Naive thymus-derived CD8-positive, alpha-beta T cell (primary cell): ENCODE data around the gene TMTC4. TPM values are rescaled to one million over a fixed set of nuclear protein-coding genes. Genes with fewer than 3 reads are reported as not detected.

Experiments used
- ATAC-seq, 2 donors: fragments of 150-1000 bp; cut with Tn5 transposase in 1 of 2; sonication (Bioruptor Pico), chemical (Tn5 transposase) in 1 of 2; 1 replicate in 1 of 2; 2 replicates in 1 of 2; pipeline ENCODE4 v1.10.0; 2021; ENCODE audit warnings: mild to moderate bottlenecking in 2 of 2, moderate library complexity in 2 of 2
- POLR2A ChIA-PET: fragments of 350-600 bp; sonication (Branson Sonifier 250); formaldehyde crosslinking; loops from one replicate; lab custom pipeline; 2021; ENCODE audit warnings: antibody characterized with exemption; lab: Charles Lee
- DNase-seq, 10 donors: peaks; one replicate each; pipeline versions ENCODE4 v3.0.0 to v3.0.0-alpha.2; 2020 to 2022
- H3K27ac Mint-ChIP-seq, 10 donors: one replicate each; pipeline ENCODE4 v1.8.0; 2020 to 2022; ENCODE audit warnings: mild to moderate bottlenecking in 10 of 10, mixed read lengths in 10 of 10, moderate library complexity in 4 of 10, inconsistent platforms in 1 of 10
- H3K27me3 Mint-ChIP-seq, 5 donors: one replicate each; pipeline ENCODE4 v1.8.0; 2021 to 2022; ENCODE audit warnings: mixed read lengths in 5 of 5
- H3K36me3 Mint-ChIP-seq, 3 donors: one replicate each; pipeline ENCODE4 v1.8.0; 2020 to 2022; ENCODE audit warnings: mixed read lengths in 3 of 3, mild to moderate bottlenecking in 2 of 3, inconsistent platforms in 1 of 3
- H3K4me1 Mint-ChIP-seq, 4 donors: one replicate each; pipeline ENCODE4 v1.8.0; 2021 to 2022; ENCODE audit warnings: mixed read lengths in 4 of 4
- H3K4me3 Mint-ChIP-seq, 10 donors: one replicate each; pipeline ENCODE4 v1.8.0; 2020 to 2022; ENCODE audit warnings: mild to moderate bottlenecking in 10 of 10, mixed read lengths in 10 of 10, moderate library complexity in 6 of 10, inconsistent platforms in 1 of 10
- H3K9me3 Mint-ChIP-seq, 9 donors: one replicate each; pipeline ENCODE4 v1.8.0; 2020 to 2022; ENCODE audit warnings: mixed read lengths in 9 of 9, mild to moderate bottlenecking in 3 of 9, inconsistent platforms in 1 of 9, moderate library complexity in 1 of 9
- polyA plus RNA-seq, 3 donors: library from polyadenylated mRNA; unstranded; fragments of 300-500 nt; fragmentation: Illumina TruSeq; gene quantifications; one replicate each; pipeline ENCODE4 v1.2.3, GENCODE V29; 2021
- total RNA-seq, 8 experiments: library from RNA in 2 of 8; stranded (reverse) in 2 of 8; gene quantifications; one replicate each; pipeline ENCODE4 v1.2.3 and lab custom pipeline; 2021 to 2026

The TMTC4 gene
- total and polyA plus RNA-seq, 5 experiments from 2014 or later: 1.4 to 32.6 (median 2.5) TPM

DNA sequence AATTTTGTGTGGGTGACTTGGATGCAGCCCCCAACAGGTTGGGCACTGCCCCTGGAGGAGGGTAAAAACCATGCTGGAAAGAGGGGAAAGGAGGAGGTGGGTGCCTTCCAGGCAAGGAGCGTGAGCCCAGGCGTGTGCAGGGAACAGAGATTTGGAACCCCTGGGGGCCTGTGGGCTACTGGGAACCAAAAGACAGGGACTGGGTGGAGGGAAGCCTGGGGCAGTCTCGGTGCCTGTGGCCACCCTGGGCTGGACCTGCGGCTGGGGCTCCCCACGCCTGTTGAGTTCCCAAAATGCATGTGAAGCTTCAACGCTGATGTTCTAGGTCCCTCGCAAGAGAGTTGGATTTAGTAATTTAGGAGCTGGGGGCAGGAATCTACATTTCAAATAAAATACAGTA is 110.8 kb downstream of the TMTC4 start:
- Mint-ChIP-seq H3K4me1 (peaks cover 0 to 12% (median 6%) of the 10 kb centered on the region in 4 donors), H3K4me3 (no peak overlapping the region), H3K27me3 (no peaks in the 10 kb centered on the region), H3K27ac (no peak overlapping the region), H3K36me3 (peaks cover 4 to 6% (median 5%) of the 10 kb centered on the region in 3 donors), H3K9me3 (peaks cover 0 to 2% (median 0%) of the 10 kb centered on the region in 9 donors)
- DNase-seq (no peak), ATAC-seq (no peak)
- POLR2A ChIA-PET: no interaction called here

DNA sequence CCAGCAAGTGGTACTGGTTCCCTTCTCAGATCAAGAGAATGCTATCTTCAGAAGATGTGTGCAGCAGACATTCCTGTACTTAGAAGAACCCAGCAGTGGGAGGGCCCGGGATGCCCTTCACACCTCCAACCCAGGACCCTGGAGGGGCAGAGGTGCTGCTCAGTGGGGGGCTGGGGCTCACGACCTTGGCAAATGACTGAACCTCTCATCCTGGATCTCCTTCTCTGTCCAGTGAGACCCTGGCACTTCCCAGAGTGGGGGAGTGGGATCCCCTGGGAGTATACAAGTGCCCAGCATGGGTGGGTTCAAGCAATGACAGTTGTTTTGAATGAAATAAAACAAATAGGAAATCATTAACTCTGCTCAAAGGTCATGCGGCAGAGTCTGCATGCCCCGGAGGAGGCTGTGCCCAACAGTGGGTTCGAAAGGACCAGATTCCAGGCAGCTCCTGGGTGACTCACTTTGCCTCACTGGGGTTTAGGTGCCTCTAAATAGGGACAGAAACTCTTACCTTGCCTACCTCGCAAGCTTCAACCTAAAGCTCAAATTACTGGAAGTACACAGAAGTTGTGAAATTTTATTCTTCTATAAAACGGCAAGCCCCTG is 112.9 kb downstream of the TMTC4 start:
- peaks cover 0 to 9% (median 4%) of the 10 kb centered on the region in 4 donors for H3K4me1 Mint-ChIP-seq
- H3K27me3 Mint-ChIP-seq: no peaks in the 10 kb centered on the region
- POLR2A ChIA-PET: no interaction called here
- H3K27ac Mint-ChIP-seq: no peak overlapping the region
- H3K9me3 Mint-ChIP-seq: peaks cover 0 to 2% (median 0%) of the 10 kb centered on the region in 9 donors
- DNase-seq: no peak
- H3K4me3 Mint-ChIP-seq: no peak overlapping the region
- no peak for ATAC-seq
- peaks cover 0 to 6% (median 5%) of the 10 kb centered on the region in 3 donors for H3K36me3 Mint-ChIP-seq

DNA sequence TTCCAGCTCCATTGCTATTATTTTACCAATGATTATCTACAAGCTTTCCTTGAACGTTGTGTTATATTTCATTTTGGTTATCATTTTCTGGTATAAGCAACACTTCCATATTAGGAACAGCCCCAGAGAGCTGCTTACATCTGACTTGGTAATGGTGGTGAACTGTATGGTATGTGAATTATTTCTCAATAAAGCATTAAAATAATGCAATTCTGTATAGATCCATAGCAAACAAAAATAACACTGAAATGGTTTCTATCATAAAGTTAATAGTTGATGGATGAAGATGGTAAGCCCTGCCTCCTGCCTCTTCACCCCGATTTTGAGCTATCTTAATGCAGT is 113.5 kb downstream of the TMTC4 start:
- DNase-seq (no peak), ATAC-seq (no peak)
- H3K9me3 Mint-ChIP-seq: no peaks in the 10 kb centered on the region
- H3K27me3 Mint-ChIP-seq: no peaks in the 10 kb centered on the region
- H3K4me3 Mint-ChIP-seq: no peak overlapping the region
- POLR2A ChIA-PET: no interaction called here
- peaks cover 0 to 4% (median 4%) of the 10 kb centered on the region in 3 donors for H3K36me3 Mint-ChIP-seq
- peaks cover 0 to 9% (median 3%) of the 10 kb centered on the region in 4 donors for H3K4me1 Mint-ChIP-seq
- no peak overlapping the region for H3K27ac Mint-ChIP-seq

DNA sequence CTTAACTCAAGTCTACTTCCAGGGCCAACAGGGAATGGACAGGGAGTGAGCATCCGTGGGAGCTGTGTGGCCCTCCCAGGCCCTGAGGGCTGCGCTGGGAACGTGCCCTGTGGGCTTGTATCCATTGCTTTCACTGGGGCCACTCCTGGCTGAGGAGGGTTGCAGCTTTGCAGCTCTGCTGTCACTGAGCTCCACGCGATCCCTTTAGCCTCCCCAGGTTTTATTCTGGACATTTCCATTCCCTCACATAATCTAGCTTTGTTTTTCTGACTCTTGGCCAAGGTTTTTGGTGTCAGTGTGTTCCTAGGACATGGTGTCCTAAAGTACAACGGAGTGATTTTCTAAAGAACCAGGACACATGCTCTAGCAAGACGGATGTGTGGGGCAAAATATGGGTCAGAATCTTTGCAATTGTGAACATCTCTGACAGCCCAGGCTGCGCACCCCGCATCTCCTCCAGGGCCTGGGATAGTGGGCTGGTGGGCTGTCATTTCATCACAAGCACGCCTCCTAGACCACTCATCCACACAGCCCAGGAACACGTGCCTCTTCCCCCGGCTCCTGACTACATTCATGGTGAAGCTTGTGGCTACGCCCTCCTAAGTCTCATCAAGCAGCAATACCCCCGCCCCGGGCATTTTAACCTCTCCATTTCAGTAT is 114.0 kb downstream of the TMTC4 start:
- no peaks in the 10 kb centered on the region for H3K9me3 Mint-ChIP-seq
- no peaks in the 10 kb centered on the region for H3K27me3 Mint-ChIP-seq
- peaks cover 0 to 5% (median 4%) of the 10 kb centered on the region in 3 donors for H3K36me3 Mint-ChIP-seq
- DNase-seq (no peak), ATAC-seq (no peak)
- POLR2A ChIA-PET: no interaction called here
- H3K4me1 Mint-ChIP-seq: peaks cover 0 to 8% (median 3%) of the 10 kb centered on the region in 4 donors
- H3K27ac Mint-ChIP-seq: no peak overlapping the region
- H3K4me3 Mint-ChIP-seq: no peak overlapping the region

DNA sequence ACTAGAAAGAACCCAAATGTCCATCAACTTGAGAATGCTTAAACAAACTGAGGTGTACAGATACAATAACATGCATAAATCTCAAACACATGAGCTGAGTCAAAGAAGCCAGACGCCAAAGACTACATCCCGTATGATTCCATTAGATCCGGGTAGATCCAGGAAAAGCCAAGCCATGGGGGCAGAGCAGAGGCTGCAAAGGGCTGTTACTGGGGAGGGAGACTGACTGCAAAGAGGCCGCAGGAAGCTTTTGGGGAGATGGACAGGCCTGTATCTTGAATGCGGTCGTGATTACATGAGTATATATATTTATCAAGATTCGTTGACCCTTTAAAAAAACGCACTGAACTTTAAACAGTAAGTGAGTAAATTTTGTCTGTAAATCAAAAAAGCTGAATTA is 114.7 kb downstream of the TMTC4 start:
- H3K4me3 Mint-ChIP-seq: no peak overlapping the region

More for the DNA sequence above, 114.7 kb downstream of the TMTC4 start:
- Mint-ChIP-seq H3K4me1 (peaks cover 0 to 3% (median under 1%) of the 10 kb centered on the region in 4 donors), H3K9me3 (no peaks in the 10 kb centered on the region), H3K27ac (no peak overlapping the region), H3K36me3 (peaks cover under 1 to 7% (median 2%) of the 10 kb centered on the region in 3 donors), H3K27me3 (no peaks in the 10 kb centered on the region)
- ATAC-seq: no peak
- POLR2A ChIA-PET: no interaction called here
- no peak for DNase-seq

Other genes starting within 250 kb of the TMTC4 start
- gene GGACT, start 86.0 kb downstream of the TMTC4 start, total RNA-seq: 1 to 10 TPM; 3.5 to 4.0 TPM
- gene GGACT, start 86.0 kb downstream of the TMTC4 start, polyA plus RNA-seq: 10 to 100 TPM in 1 of 3 donors, 1 to 10 TPM in 2; 5.3 to 10.4 (median 7.7) TPM